Measurements from ENCODE around the gene PHACTR1. TPM values are rescaled to one million over a fixed set of nuclear protein-coding genes. Genes with fewer than 3 reads are reported as not detected.
A peak's percentile ranks its signal among the peaks of the same experiment; 100 is the strongest.

The PHACTR1 gene
- total RNA-seq, 1 experiment from 2014 or later = not detected

GRCh38 chr6:13025893-13026499 lies 309.4 kb downstream of the PHACTR1 start:
- DNase-seq (ENCODE audit: low spot score) = no peak

GRCh38 chr6:13026557-13026956 lies 310.0 kb downstream of the PHACTR1 start:
- no peak for DNase-seq (ENCODE audit: low spot score)

- DNase-seq (ENCODE audit: low spot score) = no peak
Observed at GRCh38 chr6:13027207-13027606, 310.6 kb downstream of the PHACTR1 start.

GRCh38 chr6:13030396-13030795 lies 313.8 kb downstream of the PHACTR1 start:
- DNase-seq (ENCODE audit: low spot score) = no peak

GRCh38 chr6:13032566-13032965 lies 316.0 kb downstream of the PHACTR1 start:
- no peak for DNase-seq (ENCODE audit: low spot score)

- DNase-seq (ENCODE audit: low spot score) = no peak
Observed at GRCh38 chr6:13033145-13033544, 316.6 kb downstream of the PHACTR1 start.

- no peak for DNase-seq (ENCODE audit: low spot score)
Observed at GRCh38 chr6:13034316-13034715, 317.7 kb downstream of the PHACTR1 start.

- DNase-seq (ENCODE audit: low spot score) = no peak
Observed at GRCh38 chr6:13035606-13036005, 319.0 kb downstream of the PHACTR1 start.

- DNase-seq (ENCODE audit: low spot score) = no peak
Observed at GRCh38 chr6:13038315-13038714, 321.7 kb downstream of the PHACTR1 start.

GRCh38 chr6:13038741-13039190 lies 322.2 kb downstream of the PHACTR1 start:
- DNase-seq (ENCODE audit: low spot score) = no peak

- DNase-seq (ENCODE audit: low spot score) = peak; percentile 94
Observed at GRCh38 chr6:13044390-13044789, 327.8 kb downstream of the PHACTR1 start.

- no peak for DNase-seq (ENCODE audit: low spot score)
Observed at GRCh38 chr6:13044896-13045295, 328.3 kb downstream of the PHACTR1 start.

GRCh38 chr6:13045676-13046075 lies 329.1 kb downstream of the PHACTR1 start:
- DNase-seq (ENCODE audit: low spot score) = no peak

- DNase-seq (ENCODE audit: low spot score) = no peak
Observed at GRCh38 chr6:13046084-13046483, 329.5 kb downstream of the PHACTR1 start.

GRCh38 chr6:13048113-13048512 lies 331.5 kb downstream of the PHACTR1 start:
- no peak for DNase-seq (ENCODE audit: low spot score)

GRCh38 chr6:13049666-13050254 lies 333.2 kb downstream of the PHACTR1 start:
- DNase-seq (ENCODE audit: low spot score) = no peak

GRCh38 chr6:13053006-13053461 lies 336.5 kb downstream of the PHACTR1 start:
- no peak for DNase-seq (ENCODE audit: low spot score)

- no peak for DNase-seq (ENCODE audit: low spot score)
Observed at GRCh38 chr6:13058051-13058450, 341.5 kb downstream of the PHACTR1 start.

GRCh38 chr6:13059026-13059425 lies 342.5 kb downstream of the PHACTR1 start:
- no peak for DNase-seq (ENCODE audit: low spot score)

- no peak for DNase-seq (ENCODE audit: low spot score)
Observed at GRCh38 chr6:13063300-13063918, 346.8 kb downstream of the PHACTR1 start.

- DNase-seq (ENCODE audit: low spot score) = no peak
Observed at GRCh38 chr6:13065581-13065980, 349.0 kb downstream of the PHACTR1 start.

- no peak for DNase-seq (ENCODE audit: low spot score)
Observed at GRCh38 chr6:13066050-13066449, 349.5 kb downstream of the PHACTR1 start.

- no peak for DNase-seq (ENCODE audit: low spot score)
Observed at GRCh38 chr6:13066820-13067219, 350.3 kb downstream of the PHACTR1 start.
